ENCODE results near the gene GDPD3.
A peak's percentile ranks its signal among the peaks of the same experiment; 100 is the strongest.
"Not testable (repeated sequence)": the region's sequence is repeated elsewhere in the genome, so short reads cannot be mapped to it uniquely, and the experiment has no call there.

GDPD3 gene

GRCh38 chr16:30127993-30128392, 14.7 kb upstream of the GDPD3 start:
- DNase-seq (ENCODE audit: low read depth) = no peak
- no peak overlapping the region for H3K4me3 ChIP-seq (ENCODE audit: low read depth, low read length)
- TF ChIP-seq CTCF (IDR thresholded peaks at IDR 0.05; ENCODE audit: control insufficient read depth, extremely low read depth, insufficient read depth) = no peak

GRCh38 chr16:30125690-30126089, 12.4 kb upstream of the GDPD3 start:
- H3K4me3 ChIP-seq (ENCODE audit: low read depth, low read length) = not testable (repeated sequence)

GRCh38 chr16:30124985-30125379, 11.6 kb upstream of the GDPD3 start:
- no peak for TF ChIP-seq CTCF (IDR thresholded peaks at IDR 0.05; ENCODE audit: control insufficient read depth, extremely low read depth, insufficient read depth)
- DNase-seq (ENCODE audit: low read depth) = no peak
- no peak overlapping the region for H3K4me3 ChIP-seq (ENCODE audit: low read depth, low read length)

More at GRCh38 chr16:30125690-30126089, 12.4 kb upstream of the GDPD3 start:
- DNase-seq (ENCODE audit: low read depth) = not testable (repeated sequence)

- no peak for DNase-seq (ENCODE audit: low read depth)
- TF ChIP-seq CTCF (IDR thresholded peaks at IDR 0.05; ENCODE audit: control insufficient read depth, extremely low read depth, insufficient read depth) = no peak
- peak overlapping the region; percentile 87 for H3K4me3 ChIP-seq (ENCODE audit: low read depth, low read length)
Measured at GRCh38 chr16:30122604-30123160, 9.3 kb upstream of the GDPD3 start.

GRCh38 chr16:30121741-30122571, 8.6 kb upstream of the GDPD3 start:
- H3K4me3 ChIP-seq (ENCODE audit: low read depth, low read length) = peak overlapping the region; percentile 87
- no peak for TF ChIP-seq CTCF (IDR thresholded peaks at IDR 0.05; ENCODE audit: control insufficient read depth, extremely low read depth, insufficient read depth)
- no peak for DNase-seq (ENCODE audit: low read depth)

GRCh38 chr16:30120340-30121105, 7.2 kb upstream of the GDPD3 start:
- TF ChIP-seq CTCF (IDR thresholded peaks at IDR 0.05; ENCODE audit: control insufficient read depth, extremely low read depth, insufficient read depth) = no peak
- H3K4me3 ChIP-seq (ENCODE audit: low read depth, low read length) = no peak overlapping the region
- no peak for DNase-seq (ENCODE audit: low read depth)

- TF ChIP-seq CTCF (IDR thresholded peaks at IDR 0.05; ENCODE audit: control insufficient read depth, extremely low read depth, insufficient read depth) = no peak
- H3K4me3 ChIP-seq (ENCODE audit: low read depth, low read length) = no peak overlapping the region
- DNase-seq (ENCODE audit: low read depth) = no peak
Measured at GRCh38 chr16:30119428-30119827, 6.1 kb upstream of the GDPD3 start.

Data from LNCaP clone FGC (cell line).